CD4-positive, alpha-beta T cell treated with Interleukin-6 at 100 ng/mL for 8 hours (primary cell): ENCODE measurements around the gene VOPP1.

Source experiments
- DNase-seq: peaks from one replicate; pipeline ENCODE4 v3.0.0-alpha.2; 2020; ENCODE audit warnings: mixed read lengths, low spot score

VOPP1 gene

GRCh38 chr7:55468495-55468894 is 103.8 kb downstream of the VOPP1 start:
- no peak for DNase-seq

DNA sequence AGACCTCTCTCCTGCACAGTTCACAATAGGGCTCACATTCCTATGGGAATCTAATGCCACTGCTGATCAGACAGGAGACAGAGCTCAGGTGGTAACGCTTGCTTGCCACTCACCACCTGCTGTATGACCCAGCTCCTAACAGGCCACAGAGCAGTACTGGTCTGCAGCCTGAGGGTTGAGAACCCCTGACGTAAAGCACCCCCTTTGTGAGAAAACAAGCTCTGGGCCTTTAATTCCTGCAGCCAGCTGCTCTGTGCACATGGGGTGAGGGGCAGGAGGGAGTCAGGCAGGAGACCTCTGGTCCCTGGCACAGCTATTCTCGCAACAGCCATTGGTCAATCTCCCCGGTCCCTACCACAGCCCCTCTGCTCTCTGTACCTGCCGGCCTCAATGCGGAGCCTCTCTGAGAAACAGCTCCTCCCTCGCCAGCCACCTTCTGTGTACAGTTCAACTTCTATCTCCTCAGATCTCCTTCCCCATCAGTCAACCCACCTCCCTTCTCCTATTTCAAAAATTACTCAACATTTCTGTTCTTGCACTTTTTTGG is 105.2 kb downstream of the VOPP1 start:
- no peak for DNase-seq

DNA sequence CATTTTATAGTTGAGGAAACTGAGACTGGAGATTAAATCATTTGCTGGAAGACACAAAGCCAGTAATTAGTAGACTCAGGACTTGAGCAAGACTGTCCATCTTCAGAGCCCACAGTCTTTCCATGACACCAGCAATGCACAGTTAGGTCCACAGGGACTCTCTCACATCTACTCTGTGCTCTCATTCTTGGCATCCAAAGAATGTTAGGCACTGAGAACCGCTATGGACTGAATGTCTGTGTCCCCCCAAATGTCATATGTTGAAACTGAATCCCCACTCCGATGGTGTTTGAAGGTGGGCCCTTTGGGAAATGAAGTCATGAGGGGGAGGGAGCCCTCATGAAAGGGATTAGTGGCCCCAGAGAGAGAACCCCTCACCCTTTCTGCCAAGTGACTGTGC is 106.6 kb downstream of the VOPP1 start:
- no peak for DNase-seq

DNA sequence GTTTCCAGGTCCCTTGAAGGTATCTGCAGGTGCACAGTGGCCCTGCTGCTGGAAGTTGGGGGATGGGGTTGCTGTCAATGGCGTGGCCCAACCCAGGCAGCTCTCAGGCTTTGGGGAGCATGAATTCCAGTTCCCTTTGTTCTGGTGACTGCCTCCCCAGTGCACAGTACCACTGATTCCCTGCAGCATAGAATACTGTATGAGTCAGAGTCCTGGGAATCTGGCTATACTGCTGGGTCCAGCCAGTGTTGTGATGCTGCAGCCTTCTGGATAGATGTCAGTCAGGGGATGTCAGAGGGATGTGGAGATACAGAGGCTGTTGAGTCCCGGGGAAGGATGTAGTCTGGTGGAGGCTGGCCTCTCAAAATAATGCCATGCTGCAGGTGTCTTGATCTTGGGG is 107.9 kb downstream of the VOPP1 start:
- DNase-seq = no peak

DNA sequence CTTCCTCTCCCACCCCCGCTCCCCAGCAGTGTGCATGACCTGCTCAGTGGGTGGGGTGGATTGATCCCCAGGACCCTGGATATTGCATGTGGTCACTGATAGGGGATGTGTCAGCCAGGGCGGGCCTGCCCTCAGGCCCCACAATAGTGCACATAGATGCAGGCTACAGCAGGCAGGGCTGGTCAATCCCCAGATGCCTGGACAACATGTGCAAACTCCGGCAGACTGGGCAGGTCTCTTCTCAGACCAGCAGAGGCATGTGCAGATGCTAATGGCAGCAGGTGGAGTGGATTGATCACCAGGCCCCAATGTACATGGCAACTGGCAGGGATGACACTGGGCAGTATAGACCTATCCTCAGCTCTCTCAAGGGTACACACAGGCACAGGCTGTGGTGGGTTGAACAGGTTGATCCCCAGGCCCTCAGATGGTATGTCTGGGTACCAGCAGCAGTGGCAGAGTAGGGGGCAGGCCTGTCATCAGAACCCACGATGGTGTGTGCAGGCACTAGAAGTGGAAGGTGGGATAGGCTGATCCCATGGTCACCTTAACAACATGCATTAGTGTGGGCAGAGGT is 108.5 kb downstream of the VOPP1 start:
- DNase-seq = no peak

DNA sequence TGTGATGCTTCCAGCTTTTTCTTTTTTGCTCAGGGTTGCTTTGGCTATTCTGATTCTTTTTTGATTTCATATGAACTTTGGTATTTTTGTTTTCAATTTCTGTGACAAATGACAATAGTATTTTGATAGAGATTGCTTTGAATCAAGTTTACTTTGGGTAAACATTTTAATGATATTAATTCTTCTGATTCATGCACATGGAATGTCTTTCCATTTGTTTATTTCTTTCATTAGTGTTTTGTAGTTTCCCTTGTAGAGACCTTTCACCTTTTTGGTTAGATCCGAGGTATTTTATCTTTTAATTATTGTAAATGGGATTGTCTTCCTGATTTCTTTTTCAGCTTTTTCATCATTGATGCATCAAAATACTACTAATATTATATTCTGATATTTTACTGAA is 114.0 kb downstream of the VOPP1 start:
- no peak for DNase-seq

DNA sequence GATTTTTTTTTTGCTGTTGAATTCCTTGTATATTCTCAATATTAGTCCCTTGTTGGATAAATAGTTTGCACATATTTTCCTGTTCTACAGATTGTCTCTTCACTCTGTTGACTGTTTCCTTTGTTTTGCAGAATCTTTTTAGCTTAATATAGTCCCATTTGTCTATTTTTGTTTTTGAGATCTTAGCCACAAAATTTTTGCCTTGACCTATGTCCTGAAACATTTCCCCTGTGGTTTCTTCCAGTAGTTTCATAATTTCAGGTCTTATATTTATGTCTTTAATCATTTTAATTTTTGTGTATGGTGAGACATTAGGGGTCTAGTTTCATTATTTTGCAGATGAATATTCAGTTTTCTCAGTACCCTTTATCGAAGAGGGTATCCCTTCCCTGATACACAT is 114.5 kb downstream of the VOPP1 start:
- no peak for DNase-seq

DNA sequence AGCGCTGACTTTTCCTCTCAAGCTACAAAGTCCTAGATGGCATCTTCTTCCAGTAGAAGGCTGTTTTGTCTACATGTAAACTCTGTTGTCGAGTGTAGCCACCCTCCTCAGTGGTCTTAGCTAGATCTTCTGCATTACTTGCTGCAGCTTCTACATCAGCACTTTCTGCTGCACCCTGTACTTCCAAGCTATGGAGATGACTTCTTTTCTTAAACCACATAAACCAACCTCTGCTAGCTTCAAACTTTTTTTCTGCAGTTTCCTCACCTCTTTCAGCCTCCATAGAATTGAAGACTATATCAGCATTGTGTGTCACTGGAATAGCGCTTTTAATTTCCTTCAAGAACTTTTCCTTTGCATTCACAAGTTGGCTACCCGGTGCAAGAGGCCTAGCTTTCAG is 119.3 kb downstream of the VOPP1 start:
- DNase-seq = no peak

DNA sequence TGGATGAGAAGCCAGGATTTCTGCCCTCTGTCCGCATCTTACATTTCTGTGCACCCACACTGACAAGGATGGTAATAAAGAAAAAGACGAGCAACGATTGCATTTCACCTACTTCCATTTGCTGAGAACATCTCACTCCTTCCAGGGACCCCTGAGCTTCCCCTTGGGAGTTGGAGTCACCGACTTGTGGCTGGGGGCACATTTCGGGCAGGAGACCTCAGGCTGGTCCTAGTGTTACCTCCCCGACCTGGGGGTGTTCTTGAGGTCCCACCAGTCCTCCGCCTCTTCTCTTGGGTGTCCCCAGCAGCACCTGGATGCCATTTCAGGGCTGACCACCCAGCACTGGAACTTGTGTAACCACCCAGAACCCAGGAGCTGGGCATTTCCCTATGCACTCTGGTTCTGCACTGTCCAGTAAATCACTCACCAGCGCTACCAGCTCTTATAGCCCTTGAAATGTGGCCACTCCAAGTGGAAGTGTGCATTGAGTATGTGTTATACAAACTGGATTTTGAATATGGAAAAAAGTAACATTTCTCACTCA is 122.2 kb downstream of the VOPP1 start:
- no peak for DNase-seq

DNA sequence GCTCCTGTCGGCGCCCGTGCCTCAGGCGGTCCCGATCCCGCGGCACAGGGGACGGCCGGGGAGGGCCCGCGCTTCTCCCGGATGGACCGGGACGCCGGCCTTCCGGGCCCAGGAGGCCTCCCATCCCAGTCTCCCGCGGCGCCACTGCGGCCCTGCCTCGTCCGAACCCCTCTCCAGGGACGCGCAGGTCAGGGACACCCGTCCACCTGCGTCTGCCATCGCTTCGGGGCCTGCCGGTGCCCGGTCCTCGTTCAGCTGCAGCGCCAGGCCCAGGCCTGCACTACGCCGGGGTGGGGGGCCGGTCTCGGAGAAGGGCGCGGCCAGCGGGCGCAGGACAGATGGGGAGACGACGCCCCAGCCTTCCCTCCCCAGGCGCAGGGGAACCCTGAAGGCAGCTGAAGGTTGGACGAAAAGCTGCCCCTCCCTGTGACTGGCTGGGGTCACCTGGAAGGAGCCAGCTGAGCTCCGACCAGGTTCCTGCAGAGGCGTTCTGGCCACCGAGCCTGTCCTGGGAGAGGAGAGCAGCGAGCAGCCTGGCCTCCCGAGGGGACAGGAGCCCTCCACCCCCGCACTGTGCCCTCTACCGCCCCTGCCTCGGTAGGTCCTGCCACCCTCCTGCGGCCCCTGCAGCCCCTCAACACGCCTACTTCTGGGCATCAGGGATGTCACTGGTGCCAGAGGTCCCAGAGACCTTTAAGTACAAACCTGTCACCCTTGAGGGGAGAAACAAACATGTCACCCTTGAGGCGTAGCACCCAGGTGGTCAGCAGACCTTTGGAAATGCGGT is 122.9 kb downstream of the VOPP1 start:
- DNase-seq = no peak

- DNase-seq = no peak
Measured at GRCh38 chr7:55448526-55448925, 123.8 kb downstream of the VOPP1 start.

DNA sequence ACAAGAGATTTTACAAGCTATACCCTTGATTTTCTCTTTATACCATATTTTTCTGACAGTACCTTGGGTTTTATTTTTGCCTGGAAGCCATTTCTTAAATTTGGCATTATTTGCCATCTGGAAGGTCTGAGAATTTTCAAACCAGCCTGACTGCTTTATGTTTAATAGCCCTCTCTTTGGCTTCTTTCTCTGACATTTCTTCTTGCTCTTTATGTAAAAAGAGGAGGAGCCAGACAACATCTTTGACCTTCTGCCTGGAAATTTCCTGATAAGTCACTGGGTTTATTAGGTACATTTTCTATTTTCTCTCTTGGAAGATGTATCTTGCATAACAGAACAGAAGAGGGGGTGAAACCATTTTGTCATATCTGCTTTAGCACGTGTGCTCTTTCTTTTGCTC is 127.5 kb downstream of the VOPP1 start:
- no peak for DNase-seq

DNA sequence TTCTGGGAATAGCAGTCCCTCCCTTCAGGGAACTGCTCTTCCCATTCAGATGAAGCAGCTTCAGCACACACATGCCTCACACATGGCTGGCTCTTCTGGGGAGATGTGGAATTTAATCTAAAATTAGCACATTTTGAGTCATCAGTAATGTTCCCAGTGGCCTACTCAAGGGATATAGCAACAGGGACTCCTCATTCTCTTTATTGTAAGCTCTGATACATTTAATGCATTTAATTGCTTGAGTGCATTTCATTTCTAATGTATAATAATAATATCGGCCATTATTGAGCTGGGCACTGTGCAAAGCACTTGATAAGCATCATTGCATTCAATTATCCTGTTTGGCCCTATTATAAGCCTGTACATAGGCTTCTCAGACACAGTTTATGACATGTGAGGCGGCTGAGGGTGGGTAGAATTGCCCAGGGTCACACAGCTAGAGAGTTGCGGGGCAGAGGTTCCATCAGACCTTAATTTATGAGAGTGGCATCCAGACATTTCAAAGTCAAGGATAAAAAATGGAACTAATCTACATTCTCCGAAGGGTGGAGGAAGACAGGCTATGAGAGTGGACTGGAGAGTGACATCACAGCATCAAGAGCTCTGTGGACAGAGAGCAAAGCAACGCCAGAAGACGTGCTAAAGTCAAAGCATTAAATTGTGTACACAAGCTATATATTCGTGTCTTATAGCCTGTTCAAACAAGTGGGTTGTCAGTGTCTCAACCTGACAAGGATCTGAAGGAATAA is 130.4 kb downstream of the VOPP1 start:
- no peak for DNase-seq

GRCh38 chr7:55441002-55441401 is 131.3 kb downstream of the VOPP1 start:
- no peak for DNase-seq

GRCh38 chr7:55440040-55440690 is 132.1 kb downstream of the VOPP1 start:
- DNase-seq = no peak

GRCh38 chr7:55439627-55440026 is 132.7 kb downstream of the VOPP1 start:
- no peak for DNase-seq

- no peak for DNase-seq
Measured at GRCh38 chr7:55438757-55439525, 133.4 kb downstream of the VOPP1 start.

GRCh38 chr7:55438085-55438756 is 134.1 kb downstream of the VOPP1 start:
- no peak for DNase-seq

DNA sequence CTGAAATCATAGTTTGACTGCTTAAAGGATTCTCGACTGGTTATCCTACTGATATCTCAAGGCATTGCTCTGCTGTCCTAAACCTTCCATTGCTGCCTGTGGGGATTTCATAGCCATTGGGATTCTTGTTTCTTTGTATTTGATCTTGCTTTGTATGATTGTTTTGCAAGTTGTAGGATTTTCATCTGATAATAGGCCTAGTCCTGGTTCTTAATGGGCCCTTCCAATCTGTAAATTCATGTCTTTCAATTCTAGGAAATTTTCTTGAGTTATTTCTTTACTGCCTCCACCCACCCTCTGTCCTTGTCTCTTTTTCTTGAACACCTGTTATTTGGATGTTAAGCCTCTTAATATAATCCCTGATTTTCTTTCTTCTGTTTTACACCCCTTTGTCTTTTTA is 134.9 kb downstream of the VOPP1 start:
- DNase-seq = no peak

GRCh38 chr7:55436457-55436856 is 135.8 kb downstream of the VOPP1 start:
- no peak for DNase-seq

GRCh38 chr7:55435466-55435865 is 136.8 kb downstream of the VOPP1 start:
- no peak for DNase-seq
